Parathyroid adenoma (tissue), 2 donors: ENCODE data around the gene ADM.
A peak's percentile ranks its signal among the peaks of the same experiment; 100 is the strongest.

Experiments
- H2AFZ ChIP-seq: fragments of 300-600 bp; sonication (generic); one replicate; pipeline ENCODE4 v1.7.0; 2017; ENCODE audit warnings: antibody characterized with exemption, mild to moderate bottlenecking
- H3K27ac ChIP-seq: fragments of 300-600 bp; sonication (generic); one replicate; pipeline ENCODE4 v1.7.0; 2017
- H3K27me3 ChIP-seq: fragments of 300-600 bp; sonication (generic); one replicate; pipeline ENCODE4 v1.7.0; 2017; ENCODE audit warnings: low read length; ENCODE audit not compliant: control insufficient read depth, insufficient read depth
- H3K36me3 ChIP-seq: fragments of 300-600 bp; sonication (generic); one replicate; pipeline ENCODE4 v1.7.0; 2017; ENCODE audit warnings: low read length; ENCODE audit not compliant: control insufficient read depth, insufficient read depth
- H3K4me1 ChIP-seq: fragments of 300-600 bp; sonication (generic); one replicate; pipeline ENCODE4 v1.7.0; 2017; ENCODE audit warnings: control low read depth
- H3K4me2 ChIP-seq: fragments of 300-600 bp; sonication (generic); one replicate; pipeline ENCODE4 v1.7.0; 2017; ENCODE audit warnings: low read length
- H3K4me3 ChIP-seq: fragments of 300-600 bp; sonication (generic); one replicate; pipeline ENCODE4 v1.7.0; 2017; ENCODE audit warnings: low read depth, low read length
- H3K79me2 ChIP-seq: fragments of 300-600 bp; sonication (generic); one replicate; pipeline ENCODE4 v1.7.0; 2017; ENCODE audit warnings: control low read depth
- H3K9ac ChIP-seq: fragments of 300-600 bp; sonication (generic); one replicate; pipeline ENCODE4 v1.7.0; 2017; ENCODE audit warnings: mild to moderate bottlenecking
- H3K9me3 ChIP-seq: fragments of 300-600 bp; sonication (generic); one replicate; pipeline ENCODE4 v1.7.0; 2017; ENCODE audit warnings: low read length; ENCODE audit not compliant: control insufficient read depth
- CTCF ChIP-seq: fragments of 300-600 bp; sonication (generic); IDR thresholded peaks from one replicate; pipeline ENCODE4 v1.7.0; 2017; ENCODE audit warnings: antibody characterized with exemption, mild to moderate bottlenecking
- donor health status: primary hyperparathyroidism.

ADM gene

GRCh38 chr11:10352921-10353550, 48.2 kb downstream of the ADM start:
- Histone ChIP-seq H3K9me3 (no peaks in the 10 kb centered on the region), H3K4me1 (peaks cover 23% of the 10 kb centered on the region), H3K27ac (peak overlapping the region; percentile 93)

GRCh38 chr11:10354389-10354788, 49.5 kb downstream of the ADM start:
- Histone ChIP-seq H2AFZ (no peak overlapping the region), H3K4me1 (peaks cover 20% of the 10 kb centered on the region), H3K9me3 (no peaks in the 10 kb centered on the region), H3K27ac (no peak overlapping the region), H3K9ac (no peak overlapping the region), H3K27me3 (no peaks in the 10 kb centered on the region), H3K79me2 (no peaks in the 10 kb centered on the region), H3K4me3 (no peak overlapping the region), H3K36me3 (no peaks in the 10 kb centered on the region), H3K4me2 (no peak overlapping the region)
- no peak for TF ChIP-seq CTCF

More at GRCh38 chr11:10352921-10353550, 48.2 kb downstream of the ADM start:
- H3K4me2 ChIP-seq, result no peak overlapping the region
- no peaks in the 10 kb centered on the region for H3K27me3 ChIP-seq
- H2AFZ ChIP-seq, result no peak overlapping the region
- no peaks in the 10 kb centered on the region for H3K36me3 ChIP-seq
- H3K79me2 ChIP-seq, result no peaks in the 10 kb centered on the region
- TF ChIP-seq CTCF, result no peak
- no peak overlapping the region for H3K4me3 ChIP-seq
- H3K9ac ChIP-seq, result no peak overlapping the region

GRCh38 chr11:10355257-10355661, 50.4 kb downstream of the ADM start:
- no peaks in the 10 kb centered on the region for H3K79me2 ChIP-seq
- no peak overlapping the region for H3K4me2 ChIP-seq
- H2AFZ ChIP-seq, result no peak overlapping the region
- no peaks in the 10 kb centered on the region for H3K27me3 ChIP-seq
- peaks cover 19% of the 10 kb centered on the region for H3K4me1 ChIP-seq
- H3K27ac ChIP-seq, result no peak overlapping the region
- H3K9ac ChIP-seq, result no peak overlapping the region
- no peaks in the 10 kb centered on the region for H3K36me3 ChIP-seq
- no peak for TF ChIP-seq CTCF
- no peaks in the 10 kb centered on the region for H3K9me3 ChIP-seq
- H3K4me3 ChIP-seq, result no peak overlapping the region

- no peaks in the 10 kb centered on the region for H3K36me3 ChIP-seq
- TF ChIP-seq CTCF, result no peak
- no peak overlapping the region for H3K4me3 ChIP-seq
- no peaks in the 10 kb centered on the region for H3K9me3 ChIP-seq
- no peak overlapping the region for H3K27ac ChIP-seq
- H3K27me3 ChIP-seq, result no peaks in the 10 kb centered on the region
- no peak overlapping the region for H2AFZ ChIP-seq
- no peak overlapping the region for H3K4me2 ChIP-seq
- no peak overlapping the region for H3K9ac ChIP-seq
- H3K79me2 ChIP-seq, result no peaks in the 10 kb centered on the region
- peaks cover 12% of the 10 kb centered on the region for H3K4me1 ChIP-seq
Measured at GRCh38 chr11:10356161-10356560, 51.3 kb downstream of the ADM start.
